Activated CD4-positive, CD25-positive, alpha-beta regulatory T cell (primary cell): ENCODE data around the gene CRYBG1.
"Not testable (repeated sequence)": the region's sequence is repeated elsewhere in the genome, so short reads cannot be mapped to it uniquely, and the experiment has no call there.

ENCODE experiments used
- DNase-seq, 4 experiments: peaks; one replicate each; lab custom pipeline; 2025; lab: John Stamatoyannopoulos, UW

Gene CRYBG1

GRCh38 chr6:106527979-106528378 is 167.5 kb downstream of the CRYBG1 start:
- no peak for DNase-seq

GRCh38 chr6:106528521-106528920 is 168.0 kb downstream of the CRYBG1 start:
- no peak for DNase-seq

GRCh38 chr6:106529438-106529837 is 168.9 kb downstream of the CRYBG1 start:
- DNase-seq = no peak

GRCh38 chr6:106530026-106530425 is 169.5 kb downstream of the CRYBG1 start:
- no peak for DNase-seq

- DNase-seq = no peak
Observed at GRCh38 chr6:106530502-106530901, 170.0 kb downstream of the CRYBG1 start.

GRCh38 chr6:106533054-106533453 is 172.5 kb downstream of the CRYBG1 start:
- no peak for DNase-seq

- no peak for DNase-seq
Observed at GRCh38 chr6:106534004-106534403, 173.5 kb downstream of the CRYBG1 start.

GRCh38 chr6:106534564-106534982 is 174.1 kb downstream of the CRYBG1 start:
- DNase-seq = peak in 1 of 4 experiments; percentile 9

- no peak for DNase-seq
Observed at GRCh38 chr6:106535012-106535411, 174.5 kb downstream of the CRYBG1 start.

GRCh38 chr6:106536357-106536756 is 175.8 kb downstream of the CRYBG1 start:
- no peak for DNase-seq

- DNase-seq = no peak
Observed at GRCh38 chr6:106536851-106537250, 176.3 kb downstream of the CRYBG1 start.

- no peak for DNase-seq
Observed at GRCh38 chr6:106537662-106538061, 177.1 kb downstream of the CRYBG1 start.

GRCh38 chr6:106538145-106538544 is 177.6 kb downstream of the CRYBG1 start:
- no peak for DNase-seq

GRCh38 chr6:106539936-106540335 is 179.4 kb downstream of the CRYBG1 start:
- no peak for DNase-seq

GRCh38 chr6:106540432-106540831 is 179.9 kb downstream of the CRYBG1 start:
- DNase-seq = no peak

- no peak for DNase-seq
Observed at GRCh38 chr6:106540907-106541306, 180.4 kb downstream of the CRYBG1 start.

GRCh38 chr6:106546261-106546690 is 185.8 kb downstream of the CRYBG1 start:
- DNase-seq = no peak

GRCh38 chr6:106546691-106547414 is 186.3 kb downstream of the CRYBG1 start:
- no peak for DNase-seq

GRCh38 chr6:106547601-106548453 is 187.3 kb downstream of the CRYBG1 start:
- no peak for DNase-seq

- not testable (repeated sequence) for DNase-seq
Observed at GRCh38 chr6:106548926-106549455, 188.5 kb downstream of the CRYBG1 start.

- DNase-seq = no peak
Observed at GRCh38 chr6:106549521-106549920, 189.0 kb downstream of the CRYBG1 start.

GRCh38 chr6:106551155-106551554 is 190.6 kb downstream of the CRYBG1 start:
- DNase-seq = no peak

GRCh38 chr6:106553440-106553839 is 192.9 kb downstream of the CRYBG1 start:
- no peak for DNase-seq
